B cell (primary cell): ENCODE results near the gene MMP11. TPM values are rescaled to one million over a fixed set of nuclear protein-coding genes. Genes with fewer than 3 reads are reported as not detected.
A peak's percentile ranks its signal among the peaks of the same experiment; 100 is the strongest.

Experiments
- ATAC-seq: fragments of 200-7000 bp; cut with Tn5 transposase; one replicate; pipeline ENCODE4 v1.10.0; 2021; ENCODE audit warnings: low read depth, mild to moderate bottlenecking, moderate number of reproducible peaks, moderate library complexity
- CTCF ChIA-PET: fragments of 350-600 bp; sonication (Branson Sonifier 250); formaldehyde crosslinking; loops from one replicate; lab custom pipeline; 2021; ENCODE audit warnings: antibody characterized with exemption, inconsistent platforms; lab: Charles Lee
- POLR2A ChIA-PET: fragments of 350-600 bp; sonication (Branson Sonifier 250); formaldehyde crosslinking; loops from one replicate; lab custom pipeline; 2021; ENCODE audit warnings: antibody characterized with exemption; lab: Charles Lee
- DNase-seq: peaks from one replicate; pipeline ENCODE4 v3.0.0; 2013
- H2AFZ ChIP-seq: 2 replicates; pipeline ENCODE4 v1.6.1; 2012; ENCODE audit warnings: mild to moderate bottlenecking, low read depth, low read length; ENCODE audit not compliant: insufficient read depth, poor library complexity, severe bottlenecking
- H3K27ac ChIP-seq, 2 donors: 1 replicate in 1 of 2; 2 replicates in 1 of 2; pipeline ENCODE4 v1.5.1; 2012 to 2013; ENCODE audit warnings: low read length in 2 of 2, mild to moderate bottlenecking in 2 of 2, moderate library complexity in 1 of 2
- H3K27me3 ChIP-seq, 4 experiments: fragments of 200-600 bp in 1 of 4; sonication (generic) in 1 of 4; replicated peaks in 1 of 4; 1 replicate in 2 of 4; 2 replicates in 2 of 4; pipeline versions ENCODE4 v1.6.1 to v1.7.0; 2013 to 2016; ENCODE audit warnings: low read length in 3 of 4, mild to moderate bottlenecking in 2 of 4, mixed read lengths in 1 of 4, moderate library complexity in 1 of 4; ENCODE audit not compliant: insufficient read depth in 4 of 4, control insufficient read depth in 3 of 4; ENCODE audit errors: control extremely low read depth in 1 of 4
- H3K36me3 ChIP-seq, 2 experiments: replicated peaks in 1 of 2; 1 replicate in 1 of 2; 2 replicates in 1 of 2; pipeline versions ENCODE4 v1.6.1 to v1.7.1; 2013; ENCODE audit warnings: low read length in 1 of 2; ENCODE audit not compliant: insufficient read depth in 2 of 2, control insufficient read depth in 1 of 2; ENCODE audit errors: control extremely low read depth in 1 of 2, extremely low read depth in 1 of 2
- H3K4me1 ChIP-seq, 2 donors: fragments of 200-600 bp in 1 of 2; sonication (generic) in 1 of 2; 1 replicate in 1 of 2; 2 replicates in 1 of 2; pipeline versions ENCODE4 v1.5.1 to v1.6.1; 2013 to 2017; ENCODE audit warnings: low read length in 2 of 2; ENCODE audit not compliant: control insufficient read depth in 2 of 2, insufficient read depth in 2 of 2
- H3K4me2 ChIP-seq: replicated peaks from 2 replicates; pipeline ENCODE3; 2012; ENCODE audit warnings: mild to moderate bottlenecking, low read depth, low read length; ENCODE audit not compliant: poor library complexity, severe bottlenecking
- H3K4me3 ChIP-seq, 5 experiments: fragments of 200-600 bp in 1 of 5; sonication (generic) in 1 of 5; 1 replicate in 3 of 5; 2 replicates in 2 of 5; pipeline versions ENCODE4 v1.5.1 to v1.7.0; 2011 to 2016; ENCODE audit warnings: low read length in 4 of 5, mild to moderate bottlenecking in 4 of 5, low read depth in 2 of 5, control low read depth in 1 of 5, moderate library complexity in 1 of 5; ENCODE audit not compliant: insufficient read depth in 1 of 5; ENCODE audit errors: control extremely low read depth in 1 of 5, extremely low read depth in 1 of 5
- H3K79me2 ChIP-seq: fragments of 200-600 bp; sonication (generic); one replicate; pipeline ENCODE4 v1.6.0; 2016; ENCODE audit warnings: low read length; ENCODE audit not compliant: control insufficient read depth, insufficient read depth
- H3K9ac ChIP-seq: fragments of 200-600 bp; sonication (generic); 2 replicates; pipeline ENCODE4 v1.6.1; 2017; ENCODE audit warnings: mild to moderate bottlenecking, low read length, moderate library complexity
- H3K9me3 ChIP-seq, 3 donors: one replicate each; pipeline versions ENCODE4 v1.6.1 to v1.7.1; 2013; ENCODE audit warnings: low read length in 2 of 3; ENCODE audit not compliant: control insufficient read depth in 2 of 3, insufficient read depth in 1 of 3; ENCODE audit errors: control extremely low read depth in 1 of 3
- H4K20me1 ChIP-seq: 2 replicates; pipeline ENCODE4 v1.6.0; 2012; ENCODE audit warnings: mild to moderate bottlenecking, low read length; ENCODE audit not compliant: insufficient read depth, control insufficient read depth, poor library complexity, severe bottlenecking
- H3K27ac Mint-ChIP-seq: one replicate; pipeline ENCODE4 v1.8.0; 2021; ENCODE audit warnings: mixed read lengths
- H3K27me3 Mint-ChIP-seq: one replicate; pipeline ENCODE4 v1.8.0; 2021; ENCODE audit warnings: mixed read lengths
- H3K4me1 Mint-ChIP-seq: one replicate; pipeline ENCODE4 v1.8.0; 2021; ENCODE audit warnings: mixed read lengths
- H3K4me3 Mint-ChIP-seq: one replicate; pipeline ENCODE4 v1.8.0; 2021; ENCODE audit warnings: mixed read lengths
- H3K9me3 Mint-ChIP-seq: one replicate; pipeline ENCODE4 v1.8.0; 2022; ENCODE audit warnings: mixed read lengths; ENCODE audit not compliant: insufficient read depth
- CTCF ChIP-seq: fragments of 200-600 bp; IDR thresholded peaks from one replicate; pipeline ENCODE4 v1.8.0; 2022; ENCODE audit warnings: antibody characterized with exemption, mild to moderate bottlenecking
- EZH2 ChIP-seq: IDR thresholded peaks from 2 replicates; pipeline ENCODE4 v1.6.1; 2012; ENCODE audit warnings: borderline replicate concordance, low read depth, mild to moderate bottlenecking, moderate library complexity, low read length; ENCODE audit not compliant: insufficient read depth, poor library complexity, severe bottlenecking
- WGBS: methylation state at CpG from one replicate; pipeline ENCODE4 v1.1.5; 2013; ENCODE audit warnings: missing lambda C conversion rate; ENCODE audit not compliant: insufficient coverage; 5-methylcytosine and 5-hydroxymethylcytosine counted together
- intact Hi-C: fragments of 100-400 bp; cut with micrococcal nuclease; formaldehyde crosslinking; loops from one replicate; pipeline ENCODE4 v1.10.0; 2022
- polyA plus RNA-seq: library from polyadenylated mRNA; depleted of rRNA; stranded (reverse); fragments of >200 nt; gene quantifications from 2 replicates; pipeline ENCODE4 v1.2.3, GENCODE V29; 2012
- total RNA-seq, 2 donors: library from RNA; stranded (reverse); fragments of 120-200 nt in 1 of 2; gene quantifications; 1 replicate in 1 of 2; 2 replicates in 1 of 2; pipeline versions ENCODE4 v1.2.3 to v1.2.4, GENCODE V29; 2013 to 2022

The MMP11 gene
- total and polyA plus RNA-seq, 2 donors (not counting 1 experiment from before 2014, with no cell fraction given) = 11.6 to 19.0 TPM

DNA sequence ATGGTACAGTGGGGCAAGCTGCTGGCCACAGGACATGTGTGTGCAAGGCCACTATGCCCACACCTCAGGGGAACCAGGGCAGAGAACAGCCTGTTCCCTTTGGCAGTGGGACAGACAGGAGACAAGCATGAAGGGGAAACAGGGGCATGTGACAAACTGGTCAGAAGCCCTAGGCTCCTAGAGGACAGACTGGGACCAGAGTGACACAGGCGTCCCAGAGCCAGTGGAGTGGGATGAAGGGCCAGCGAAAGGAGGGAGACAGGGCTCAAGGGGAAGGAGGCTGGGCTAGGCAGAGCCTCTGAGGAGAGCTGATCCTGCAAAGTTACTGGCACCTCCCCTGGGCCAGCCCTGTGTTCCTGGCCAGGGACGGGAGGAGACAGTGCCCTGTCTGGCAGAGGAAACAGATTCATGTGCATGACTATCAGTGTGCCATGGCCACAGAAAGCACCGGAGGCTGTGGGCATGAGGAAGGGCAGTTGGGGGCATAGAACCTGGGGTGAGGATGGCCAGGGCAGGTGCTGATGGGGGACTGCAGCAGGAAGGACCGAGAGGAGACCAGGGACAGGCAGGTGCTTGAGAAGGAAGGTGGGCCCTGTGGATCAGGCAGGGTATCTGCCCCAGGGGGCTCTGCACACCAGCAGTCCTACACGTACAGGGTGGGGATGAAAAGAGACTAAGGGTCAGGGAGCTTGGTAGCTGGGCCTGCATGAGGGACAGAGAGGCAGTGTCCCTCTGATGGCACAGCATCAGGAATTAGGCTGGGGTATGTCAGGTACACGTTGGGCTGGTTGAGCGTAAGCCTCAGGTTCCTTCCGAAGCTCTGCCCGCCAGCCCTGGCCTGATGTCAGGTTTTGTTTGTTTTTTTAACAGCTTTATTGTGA is 56.4 kb downstream of the MMP11 start:
- H3K27ac ChIP-seq = no peak overlapping the region
- H3K9me3 ChIP-seq = no peaks in the 10 kb centered on the region
- H4K20me1 ChIP-seq = peaks cover 79% of the 10 kb centered on the region
- no peak overlapping the region for H3K4me2 ChIP-seq
- H3K4me3 Mint-ChIP-seq = peak overlapping the region; percentile 26
- no peak overlapping the region for H3K4me3 ChIP-seq
- no peaks in the 10 kb centered on the region for H3K9me3 Mint-ChIP-seq
- H3K4me1 Mint-ChIP-seq = peaks cover 40% of the 10 kb centered on the region
- H3K27me3 ChIP-seq = no peaks in the 10 kb centered on the region
- no peak overlapping the region for H2AFZ ChIP-seq
- ATAC-seq = no peak
- CTCF ChIA-PET = no interaction called here
- peaks cover 6 to 20% of the 10 kb centered on the region in 2 donors for H3K4me1 ChIP-seq
- no peak for DNase-seq
- POLR2A ChIA-PET = interaction anchor here (0.6 kb wide), 1 partner anchor 29 kb away, joined by 4 read pairs; the partner anchor contains the start of gene SLC2A11
- no peak overlapping the region for H3K9ac ChIP-seq
- peaks cover 2 to 86% of the 10 kb centered on the region in 2 experiments for H3K36me3 ChIP-seq
- no peak for TF ChIP-seq CTCF
- TF ChIP-seq EZH2 = no peak
- H3K27me3 Mint-ChIP-seq = no peaks in the 10 kb centered on the region
- H3K79me2 ChIP-seq = peaks cover 75% of the 10 kb centered on the region
- WGBS = 95% methylated on average over 6 of the region's 10 CpGs
- H3K27ac Mint-ChIP-seq = peak overlapping the region; percentile 39
- intact Hi-C loops = no loop called here
